ENCODE measurements around the gene KCNQ4.

GRCh38 chr1:40749817-40750216 lies 33.8 kb upstream of the KCNQ4 start:
- TF ChIP-seq POLR2A (IDR thresholded peaks at IDR 0.05), result no peak
- no peak for TF ChIP-seq CTCF (IDR thresholded peaks at IDR 0.05)
